IMR-90 (cell line): ENCODE data around the gene ADCY4. TPM values are rescaled to one million over a fixed set of nuclear protein-coding genes. Genes with fewer than 3 reads are reported as not detected.

Experiments
- ATAC-seq: fragments of 200-7000 bp; cut with Tn5 transposase; 2 replicates; pipeline ENCODE4 v1.9.1; 2020; ENCODE audit warnings: low read depth, mild to moderate bottlenecking, moderate library complexity
- BruUV-seq: library from RNA; stranded (reverse); fragments of 400-500 nt; replicated peaks from 2 replicates; lab custom pipeline; 2021; lab: Mats Ljungman, UMichigan
- CTCF ChIA-PET: fragments of 300-600 bp; formaldehyde crosslinking; extraction: SDS; loops from one replicate; lab custom pipeline; 2021; ENCODE audit warnings: antibody characterized with exemption; lab: Yijun Ruan, JAX
- POLR2A ChIA-PET: fragments of 300-600 bp; sonication (Branson Sonifier 250); formaldehyde crosslinking; loops from one replicate; lab custom pipeline; 2022; ENCODE audit warnings: antibody characterized with exemption; ENCODE audit not compliant: unreplicated experiment; lab: Charles Lee
- DNase-seq: peaks from one replicate; pipeline ENCODE4 v3.0.0; 2013
- H2AFZ ChIP-seq: replicated peaks from 2 replicates; pipeline ENCODE3; 2013; ENCODE audit warnings: low read length, mild to moderate bottlenecking; ENCODE audit not compliant: poor library complexity
- H2AK5ac ChIP-seq: 2 replicates; pipeline ENCODE4 v1.6.1; 2013; ENCODE audit warnings: low read depth, low read length, inconsistent platforms
- H2AK9ac ChIP-seq: replicated peaks from 2 replicates; pipeline ENCODE3; 2013; ENCODE audit warnings: mild to moderate bottlenecking, low read depth, low read length, moderate library complexity; ENCODE audit not compliant: poor library complexity
- H2BK120ac ChIP-seq: 2 replicates; pipeline ENCODE4 v1.6.1; 2013; ENCODE audit warnings: low read depth, low read length, inconsistent platforms
- H2BK15ac ChIP-seq: 3 replicates; pipeline ENCODE4 v1.6.1; 2013; ENCODE audit warnings: low read depth, low read length, inconsistent platforms
- H2BK20ac ChIP-seq: 2 replicates; pipeline ENCODE4 v1.6.1; 2013; ENCODE audit warnings: low read depth, mild to moderate bottlenecking, inconsistent platforms, low read length, moderate library complexity
- H2BK5ac ChIP-seq: 2 replicates; pipeline ENCODE4 v1.6.1; 2013; ENCODE audit warnings: mild to moderate bottlenecking, low read depth, low read length, inconsistent platforms; ENCODE audit not compliant: poor library complexity, severe bottlenecking
- H3K14ac ChIP-seq: replicated peaks from 2 replicates; pipeline ENCODE4 v1.6.1; 2013; ENCODE audit warnings: low read depth, low read length, inconsistent platforms
- H3K18ac ChIP-seq: 2 replicates; pipeline ENCODE4 v1.6.1; 2013; ENCODE audit warnings: low read depth, low read length, control low read depth
- H3K23ac ChIP-seq: 2 replicates; pipeline ENCODE4 v1.6.1; 2013; ENCODE audit warnings: low read depth, low read length, inconsistent platforms
- H3K27ac ChIP-seq: 2 replicates; pipeline ENCODE4 v1.5.1; 2013; ENCODE audit warnings: mild to moderate bottlenecking, control low read depth, low read length; ENCODE audit not compliant: insufficient read depth
- H3K27me3 ChIP-seq: 2 replicates; pipeline ENCODE4 v1.6.1; 2013; ENCODE audit warnings: low read length; ENCODE audit not compliant: control insufficient read depth, insufficient read depth
- H3K36me3 ChIP-seq: 2 replicates; pipeline ENCODE4 v1.6.1; 2013; ENCODE audit warnings: low read length, mixed read lengths; ENCODE audit not compliant: control insufficient read depth, insufficient read depth
- H3K4ac ChIP-seq: 2 replicates; pipeline ENCODE4 v1.6.1; 2013; ENCODE audit warnings: low read depth, low read length, inconsistent platforms
- H3K4me1 ChIP-seq: 2 replicates; pipeline ENCODE4 v1.6.1; 2013; ENCODE audit warnings: low read length, mixed read lengths; ENCODE audit not compliant: control insufficient read depth, insufficient read depth
- H3K4me2 ChIP-seq: 2 replicates; pipeline ENCODE4 v1.6.1; 2013; ENCODE audit warnings: low read depth, mild to moderate bottlenecking, control low read depth, low read length, moderate library complexity
- H3K4me3 ChIP-seq: 2 replicates; pipeline ENCODE4 v1.5.1; 2013; ENCODE audit warnings: low read depth, mild to moderate bottlenecking, control low read depth, low read length, moderate library complexity; ENCODE audit not compliant: insufficient read depth
- H3K56ac ChIP-seq: 2 replicates; pipeline ENCODE4 v1.6.1; 2013; ENCODE audit warnings: low read length, inconsistent platforms; ENCODE audit not compliant: insufficient read depth; ENCODE audit errors: extremely low read depth
- H3K79me1 ChIP-seq, 2 experiments: 2 replicates each; pipeline ENCODE4 v1.6.1; 2013; ENCODE audit warnings: low read length in 2 of 2, inconsistent platforms in 1 of 2, low read depth in 1 of 2
- H3K9ac ChIP-seq: 2 replicates; pipeline ENCODE4 v1.6.1; 2013; ENCODE audit warnings: low read depth, low read length, control low read depth
- H3K9me1 ChIP-seq: 2 replicates; pipeline ENCODE4 v1.6.1; 2013; ENCODE audit warnings: low read length, inconsistent platforms; ENCODE audit not compliant: insufficient read depth
- H3K9me3 ChIP-seq: 2 replicates; pipeline ENCODE4 v1.6.1; 2013; ENCODE audit warnings: low read length; ENCODE audit not compliant: control insufficient read depth, insufficient read depth
- H4K20me1 ChIP-seq: 2 replicates; pipeline ENCODE4 v1.6.1; 2013; ENCODE audit warnings: low read length, inconsistent platforms; ENCODE audit not compliant: insufficient read depth
- H4K5ac ChIP-seq: 2 replicates; pipeline ENCODE4 v1.6.1; 2013; ENCODE audit warnings: mild to moderate bottlenecking, low read depth, low read length, control low read depth
- H4K8ac ChIP-seq, 2 experiments: 2 replicates each; pipeline ENCODE4 v1.6.1; 2013; ENCODE audit warnings: low read depth in 2 of 2, low read length in 2 of 2, control low read depth in 1 of 2, inconsistent platforms in 1 of 2
- H4K91ac ChIP-seq: 2 replicates; pipeline ENCODE4 v1.6.1; 2013; ENCODE audit warnings: low read depth, low read length, inconsistent platforms; ENCODE audit not compliant: insufficient read depth
- ELK1 ChIP-seq: fragments of 150-350 bp; IDR thresholded peaks from 2 replicates; pipeline ENCODE4 v1.6.1; 2016; ENCODE audit warnings: low read depth, mild to moderate bottlenecking, low read length, moderate library complexity, borderline replicate concordance
- MXI1 ChIP-seq: IDR thresholded peaks from 2 replicates; pipeline ENCODE4 v1.6.1; 2012; ENCODE audit warnings: low read depth, mild to moderate bottlenecking, low read length, moderate library complexity, borderline replicate concordance
- POLR2A ChIP-seq: IDR thresholded peaks from 2 replicates; pipeline ENCODE4 v1.6.1; 2012; ENCODE audit warnings: mild to moderate bottlenecking, low read depth, low read length
- RFX5 ChIP-seq: IDR thresholded peaks from 2 replicates; pipeline ENCODE4 v1.8.0; 2012; ENCODE audit warnings: low read depth, mild to moderate bottlenecking, low read length, moderate library complexity
- SMC3 ChIP-seq: fragments of 150-350 bp; IDR thresholded peaks from 2 replicates; pipeline ENCODE4 v1.6.1; 2016; ENCODE audit warnings: low read depth, mild to moderate bottlenecking, antibody characterized with exemption, low read length, moderate library complexity
- WGBS, 2 experiments: methylation state at CpG; one replicate each; pipeline versions ENCODE4 v1.1.5 to v1.1.7; 2013; ENCODE audit warnings: missing lambda C conversion rate in 2 of 2; ENCODE audit not compliant: insufficient read length in 1 of 2; ENCODE audit errors: extremely low coverage in 2 of 2; 5-methylcytosine and 5-hydroxymethylcytosine counted together
- dilution Hi-C: fragments of 300-500 bp; cut with HindIII; formaldehyde crosslinking; loops from one replicate; pipeline ENCODE4 v1.14.3; 2018; ENCODE audit warnings: low sequenced_read_pairs; ENCODE audit not compliant: unreplicated experiment
- in situ Hi-C: fragments of 300-500 bp; cut with MboI; formaldehyde crosslinking; loops from 3 replicates; pipeline ENCODE4 v1.14.3; 2019; ENCODE audit warnings: low sequenced_read_pairs, inconsistent platforms, mixed read lengths
- intact Hi-C: fragments of 100-400 bp; cut with micrococcal nuclease; formaldehyde crosslinking; loops from 2 replicates; pipeline ENCODE4 v1.10.0; 2022
- polyA plus RNA-seq, 3 experiments: library from polyadenylated mRNA; depleted of rRNA; stranded (reverse); fragments of >200 nt; gene quantifications; 2 replicates each; pipeline ENCODE4 v1.2.3, GENCODE V29; 2012; ENCODE audit warnings: low replicate concordance in 1 of 3
- total RNA-seq: library from RNA; depleted of rRNA; stranded (reverse); fragments of >200 nt; gene quantifications from 2 replicates; pipeline ENCODE4 v1.2.3, GENCODE V29; 2012
- TF ChIP-seq, protein P1 (sequence below): conservative IDR thresholded peaks from 2 replicates; pipeline ENCODE4 v1.5.1; 2012; ENCODE audit warnings: mild to moderate bottlenecking, low read depth, low read length, improper control_type of control experiment

The ADCY4 gene
- total and polyA plus RNA-seq, 2 of the 4 experiments (the other 2 are of a cell fraction) = not detected

GRCh38 chr14:24360281-24360680, 25.4 kb upstream of the ADCY4 start:
- H2BK20ac ChIP-seq = no peak overlapping the region
- no peak overlapping the region for H2AK5ac ChIP-seq
- no peak overlapping the region for H3K18ac ChIP-seq
- no CpG with 5 or more reads among the region's 3 CpGs for WGBS, 2 experiments
- no peak overlapping the region for H3K4ac ChIP-seq
- no peaks in the 10 kb centered on the region for H3K9me3 ChIP-seq
- no peak overlapping the region for H3K23ac ChIP-seq
- dilution Hi-C loops (no loop called here), intact Hi-C loops (no loop called here), in situ Hi-C loops (loop anchor here (10.0 kb wide), 1 partner anchor 75 kb away; no protein-coding TSS in a partner anchor)
- H3K9ac ChIP-seq = no peak overlapping the region
- no peak overlapping the region for H3K27ac ChIP-seq
- ChIA-PET CTCF (no interaction called here), POLR2A (no interaction called here)
- no peak overlapping the region for H2BK120ac ChIP-seq
- peaks cover 6% of the 10 kb centered on the region; the same call in 1 of the 2 replicates for H3K9me1 ChIP-seq
- no TSS peak for BruUV-seq
- peaks cover 5% of the 10 kb centered on the region; the same call in 1 of the 2 replicates for H3K4me1 ChIP-seq
- no peak overlapping the region for H2AK9ac ChIP-seq
- no peak overlapping the region for H2BK15ac ChIP-seq
- H4K5ac ChIP-seq = no peak overlapping the region
- H3K36me3 ChIP-seq = no peaks in the 10 kb centered on the region
- no peak for ATAC-seq
- no peak for TF ChIP-seq SMC3
- TF ChIP-seq POLR2A = no peak
- TF ChIP-seq MXI1 = no peak
- no peak for TF ChIP-seq RFX5
- TF ChIP-seq, protein P1, sequence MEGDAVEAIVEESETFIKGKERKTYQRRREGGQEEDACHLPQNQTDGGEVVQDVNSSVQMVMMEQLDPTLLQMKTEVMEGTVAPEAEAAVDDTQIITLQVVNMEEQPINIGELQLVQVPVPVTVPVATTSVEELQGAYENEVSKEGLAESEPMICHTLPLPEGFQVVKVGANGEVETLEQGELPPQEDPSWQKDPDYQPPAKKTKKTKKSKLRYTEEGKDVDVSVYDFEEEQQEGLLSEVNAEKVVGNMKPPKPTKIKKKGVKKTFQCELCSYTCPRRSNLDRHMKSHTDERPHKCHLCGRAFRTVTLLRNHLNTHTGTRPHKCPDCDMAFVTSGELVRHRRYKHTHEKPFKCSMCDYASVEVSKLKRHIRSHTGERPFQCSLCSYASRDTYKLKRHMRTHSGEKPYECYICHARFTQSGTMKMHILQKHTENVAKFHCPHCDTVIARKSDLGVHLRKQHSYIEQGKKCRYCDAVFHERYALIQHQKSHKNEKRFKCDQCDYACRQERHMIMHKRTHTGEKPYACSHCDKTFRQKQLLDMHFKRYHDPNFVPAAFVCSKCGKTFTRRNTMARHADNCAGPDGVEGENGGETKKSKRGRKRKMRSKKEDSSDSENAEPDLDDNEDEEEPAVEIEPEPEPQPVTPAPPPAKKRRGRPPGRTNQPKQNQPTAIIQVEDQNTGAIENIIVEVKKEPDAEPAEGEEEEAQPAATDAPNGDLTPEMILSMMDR = no peak
- no peak for TF ChIP-seq ELK1
- no peak overlapping the region for H3K56ac ChIP-seq
- no peak for DNase-seq
- no peak overlapping the region for H4K8ac ChIP-seq
- no peak overlapping the region for H3K4me3 ChIP-seq
- H3K79me1 ChIP-seq = no peaks in the 10 kb centered on the region
- no peak overlapping the region for H3K14ac ChIP-seq
- H3K27me3 ChIP-seq = no peaks in the 10 kb centered on the region; the same call in 1 of the 2 replicates
- H3K4me2 ChIP-seq = no peak overlapping the region
- no peak overlapping the region for H2BK5ac ChIP-seq
- no peaks in the 10 kb centered on the region for H4K20me1 ChIP-seq
- H4K91ac ChIP-seq = no peak overlapping the region
- H2AFZ ChIP-seq = no peak overlapping the region
